Peyer's patch (tissue), 4 donors: ENCODE data around the gene UBE2G2.

Experiments
- CTCF ChIP-seq, 6 experiments: fragments of 450-650 bp in 4 of 6; fragments of 200-600 bp in 2 of 6; sonication (generic) in 1 of 6; IDR thresholded peaks; one replicate each; pipeline ENCODE4 v1.5.1; 2017 to 2019; ENCODE audit warnings: antibody characterized with exemption in 6 of 6, mild to moderate bottlenecking in 3 of 6, moderate library complexity in 1 of 6
- POLR2A ChIP-seq, 2 donors: fragments of 450-650 bp; IDR thresholded peaks; one replicate each; pipeline ENCODE4 v1.5.1; 2017; ENCODE audit warnings: antibody characterized with exemption in 2 of 2, mild to moderate bottlenecking in 2 of 2, moderate library complexity in 2 of 2

GRCh38 chr21:44738621-44739020, 63.0 kb downstream of the UBE2G2 start:
- no peak for TF ChIP-seq CTCF (IDR thresholded peaks at IDR 0.05)
- no peak for TF ChIP-seq POLR2A (IDR thresholded peaks at IDR 0.05)
